Ovary (tissue), 3 donors: ENCODE data around the gene DRD1.

Source experiments
- CTCF ChIP-seq, 3 donors: fragments of 450-650 bp in 2 of 3; fragments of 200-600 bp in 1 of 3; IDR thresholded peaks; one replicate each; pipeline versions ENCODE4 v1.5.1 to v1.8.0; 2016 to 2022; ENCODE audit warnings: antibody characterized with exemption in 3 of 3, mild to moderate bottlenecking in 1 of 3
- POLR2A ChIP-seq: fragments of 450-650 bp; IDR thresholded peaks from one replicate; pipeline ENCODE4 v1.6.1; 2017; ENCODE audit warnings: antibody characterized with exemption, mild to moderate bottlenecking, moderate library complexity
- donor health status: DM: no; HTN: no; CAD: no.

- no peak for TF ChIP-seq CTCF (IDR thresholded peaks at IDR 0.05)
- TF ChIP-seq POLR2A: no peak
Observed at GRCh38 chr5:175406300-175406699, 37.7 kb downstream of the DRD1 start.
